Thoracic aorta (tissue), 2 donors: ENCODE data around the gene SFTPD. TPM values are rescaled to one million over a fixed set of nuclear protein-coding genes. Genes with fewer than 3 reads are reported as not detected.
"Not testable (repeated sequence)": the region's sequence is repeated elsewhere in the genome, so short reads cannot be mapped to it uniquely, and the experiment has no call there.

ENCODE experiments used
- ATAC-seq: fragments of 150-250 bp; one replicate; pipeline ENCODE4 v1.8.0; 2017; ENCODE audit warnings: low read depth; ENCODE audit not compliant: insufficient number of reproducible peaks, low FRiP score
- DNase-seq: peaks from one replicate; pipeline ENCODE4 v3.0.0-alpha.2; 2020; ENCODE audit warnings: low spot score
- H3K27ac ChIP-seq, 2 donors: fragments of 200-600 bp; sonication (generic); 1 replicate in 1 of 2; 2 replicates in 1 of 2; pipeline ENCODE4 v1.5.1; 2016; ENCODE audit warnings: mild to moderate bottlenecking in 2 of 2, moderate library complexity in 2 of 2
- H3K27me3 ChIP-seq: fragments of 200-600 bp; sonication (generic); replicated peaks from 2 replicates; pipeline ENCODE4 v1.6.0; 2016; ENCODE audit warnings: mild to moderate bottlenecking; ENCODE audit not compliant: insufficient read depth
- H3K36me3 ChIP-seq: fragments of 200-600 bp; sonication (generic); one replicate; pipeline ENCODE4 v1.5.1; 2016
- H3K4me1 ChIP-seq, 2 donors: fragments of 200-600 bp; sonication (generic); 1 replicate in 1 of 2; 2 replicates in 1 of 2; pipeline versions ENCODE4 v1.5.1 to v1.6.0; 2016; ENCODE audit warnings: low read depth in 2 of 2, mild to moderate bottlenecking in 1 of 2; ENCODE audit not compliant: control insufficient read depth in 1 of 2
- H3K4me3 ChIP-seq: fragments of 200-600 bp; sonication (generic); 2 replicates; pipeline ENCODE4 v1.5.1; 2016; ENCODE audit warnings: mild to moderate bottlenecking
- H3K9me3 ChIP-seq: fragments of 200-600 bp; sonication (generic); 2 replicates; pipeline ENCODE4 v1.5.1; 2016
- total RNA-seq, 2 donors: library from RNA; depleted of rRNA; stranded (reverse); fragments of >200 nt; gene quantifications; one replicate each; pipeline versions ENCODE4 v1.1.0 to v1.2.3, GENCODE V29; 2016
- TF ChIP-seq, protein P1 (sequence below): fragments of 200-600 bp; sonication (generic); IDR thresholded peaks from one replicate; pipeline ENCODE4 v1.5.1; 2019; ENCODE audit warnings: antibody characterized with exemption

Gene SFTPD
- total RNA-seq, 2 donors from 2014 or later = 2.6 TPM; not detected in 1

DNA sequence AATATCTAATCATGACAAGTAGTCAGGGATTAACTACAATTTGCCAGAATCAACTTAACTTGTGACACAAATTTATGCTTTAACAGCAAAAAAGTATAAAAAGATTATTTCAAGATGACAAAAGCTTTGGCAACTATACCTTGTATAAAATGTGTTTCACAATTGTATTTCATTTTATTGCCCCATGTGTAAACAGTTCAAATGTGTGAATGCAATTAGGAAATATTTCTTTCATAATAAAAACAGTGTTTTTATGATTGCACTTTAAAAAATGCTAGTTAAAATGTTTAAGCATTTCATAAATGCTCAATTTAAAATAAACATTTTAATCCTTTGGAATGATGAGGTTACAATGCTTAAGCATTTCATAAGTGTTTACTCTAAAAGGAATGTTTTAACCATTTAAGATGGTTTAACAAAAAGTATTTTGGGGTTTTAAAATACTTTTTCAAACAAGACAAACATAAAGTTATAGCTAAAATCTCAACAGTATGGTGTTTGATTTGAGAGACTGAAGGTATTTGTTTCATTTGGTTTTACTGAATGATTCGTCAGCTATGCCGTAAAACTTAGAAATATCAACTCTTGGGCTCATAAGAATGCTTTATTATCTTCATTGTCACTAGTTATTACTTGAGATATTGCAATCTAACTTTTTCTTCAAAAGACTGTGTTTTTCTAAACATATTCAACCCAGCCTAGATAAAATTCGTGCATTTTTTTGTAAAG lies 50.1 kb downstream of the SFTPD start:
- TF ChIP-seq, protein P1, sequence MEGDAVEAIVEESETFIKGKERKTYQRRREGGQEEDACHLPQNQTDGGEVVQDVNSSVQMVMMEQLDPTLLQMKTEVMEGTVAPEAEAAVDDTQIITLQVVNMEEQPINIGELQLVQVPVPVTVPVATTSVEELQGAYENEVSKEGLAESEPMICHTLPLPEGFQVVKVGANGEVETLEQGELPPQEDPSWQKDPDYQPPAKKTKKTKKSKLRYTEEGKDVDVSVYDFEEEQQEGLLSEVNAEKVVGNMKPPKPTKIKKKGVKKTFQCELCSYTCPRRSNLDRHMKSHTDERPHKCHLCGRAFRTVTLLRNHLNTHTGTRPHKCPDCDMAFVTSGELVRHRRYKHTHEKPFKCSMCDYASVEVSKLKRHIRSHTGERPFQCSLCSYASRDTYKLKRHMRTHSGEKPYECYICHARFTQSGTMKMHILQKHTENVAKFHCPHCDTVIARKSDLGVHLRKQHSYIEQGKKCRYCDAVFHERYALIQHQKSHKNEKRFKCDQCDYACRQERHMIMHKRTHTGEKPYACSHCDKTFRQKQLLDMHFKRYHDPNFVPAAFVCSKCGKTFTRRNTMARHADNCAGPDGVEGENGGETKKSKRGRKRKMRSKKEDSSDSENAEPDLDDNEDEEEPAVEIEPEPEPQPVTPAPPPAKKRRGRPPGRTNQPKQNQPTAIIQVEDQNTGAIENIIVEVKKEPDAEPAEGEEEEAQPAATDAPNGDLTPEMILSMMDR = no peak
- ATAC-seq (no peak), DNase-seq (no peak)
- H3K4me1 ChIP-seq = no peaks in the 10 kb centered on the region
- no peaks in the 10 kb centered on the region for H3K36me3 ChIP-seq
- no peak overlapping the region for H3K4me3 ChIP-seq
- H3K9me3 ChIP-seq = no peaks in the 10 kb centered on the region
- H3K27ac ChIP-seq = no peak overlapping the region
- H3K27me3 ChIP-seq = no peaks in the 10 kb centered on the region

DNA sequence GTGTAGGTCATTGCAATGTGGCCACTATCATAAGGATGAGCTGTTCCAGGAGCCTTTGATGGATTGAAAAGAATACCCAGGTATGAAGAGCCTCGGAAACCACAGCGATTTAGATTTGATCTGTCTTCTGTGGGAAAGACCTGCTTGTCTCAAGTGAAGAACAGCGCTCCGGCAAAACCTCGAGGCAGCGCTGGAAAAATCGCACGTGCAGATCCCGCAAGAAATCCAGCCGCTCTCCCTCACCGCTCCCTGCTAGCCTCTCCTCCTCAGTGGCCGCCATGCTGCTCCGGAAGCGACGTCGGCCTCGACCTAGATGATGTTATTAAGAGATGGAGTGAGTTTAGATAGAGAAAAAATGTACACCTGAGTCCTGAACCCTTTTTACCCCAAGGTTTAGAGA lies 56.0 kb downstream of the SFTPD start:
- not testable (repeated sequence) for H3K27ac ChIP-seq, ATAC-seq, H3K4me1 ChIP-seq, H3K4me3 ChIP-seq, H3K36me3 ChIP-seq, H3K27me3 ChIP-seq, DNase-seq, H3K9me3 ChIP-seq

DNA sequence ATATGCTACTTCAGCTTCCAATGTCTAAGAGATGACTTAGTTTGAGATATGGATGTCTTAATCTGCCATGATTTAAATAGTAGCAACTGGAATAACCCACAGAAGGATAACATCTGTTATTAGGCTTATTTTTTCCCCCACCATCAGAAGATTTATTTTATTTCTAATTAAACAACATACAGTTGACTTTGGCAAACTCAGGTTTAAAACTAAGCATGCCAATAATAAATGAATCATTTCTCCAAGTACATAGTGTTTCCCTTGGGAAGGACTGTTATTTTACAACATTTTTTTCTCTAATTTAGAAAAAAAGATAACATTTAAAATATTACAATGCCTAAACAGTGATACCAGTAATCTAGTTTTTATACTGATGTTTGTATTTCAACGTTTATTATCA lies 58.4 kb downstream of the SFTPD start:
- H3K4me1 ChIP-seq = no peaks in the 10 kb centered on the region
- H3K36me3 ChIP-seq = no peaks in the 10 kb centered on the region
- no peak overlapping the region for H3K4me3 ChIP-seq
- ATAC-seq (no peak), DNase-seq (no peak)
- no peak overlapping the region for H3K27ac ChIP-seq
- TF ChIP-seq, protein P1 = no peak
- no peaks in the 10 kb centered on the region for H3K9me3 ChIP-seq
- H3K27me3 ChIP-seq = no peaks in the 10 kb centered on the region

DNA sequence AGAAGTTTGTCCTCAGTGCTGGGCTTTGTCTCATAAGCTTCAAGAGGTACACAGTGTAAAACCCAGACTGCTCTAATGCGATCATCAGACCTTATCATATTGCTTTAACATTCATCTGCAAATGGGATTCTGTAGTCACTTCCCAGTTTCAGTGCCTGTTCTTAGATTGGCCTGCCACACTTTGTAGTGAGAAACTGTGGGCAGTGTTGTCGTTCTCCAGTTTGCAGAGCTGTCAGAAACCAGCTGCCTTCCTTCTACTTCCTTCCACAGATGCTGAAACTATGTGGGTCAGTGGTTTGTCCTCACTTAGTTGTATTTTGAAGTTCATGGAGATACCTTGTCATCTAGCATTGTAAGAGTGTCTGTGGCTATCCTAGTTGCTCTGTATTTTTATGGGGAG lies 59.9 kb downstream of the SFTPD start:
- H3K9me3 ChIP-seq, H3K36me3 ChIP-seq, H3K27me3 ChIP-seq, H3K27ac ChIP-seq, DNase-seq, H3K4me3 ChIP-seq, ATAC-seq, H3K4me1 ChIP-seq: not testable (repeated sequence)

Other genes starting within 250 kb of the SFTPD start
- 1 to 10 TPM in 1 of 2 donors, under 1 TPM in 1; 0.78 to 5.0 TPM for gene NUTM2B, start 245.9 kb downstream of the SFTPD start, total RNA-seq
- gene NUTM2E, start 122.4 kb downstream of the SFTPD start, total RNA-seq = not detected
- 10 to 100 TPM in 1 of 2 donors, 1 to 10 TPM in 1; 5.1 to 10.7 TPM for gene TMEM254, start 129.6 kb upstream of the SFTPD start, total RNA-seq
- 100 to 1,000 TPM in 1 of 2 donors, 10 to 100 TPM in 1; 42.7 to 123 TPM for gene PLAC9, start 183.6 kb upstream of the SFTPD start, total RNA-seq